Skin of body (tissue), 2 donors: ENCODE data around the gene TAOK1. TPM values are rescaled to one million over a fixed set of nuclear protein-coding genes. Genes with fewer than 3 reads are reported as not detected.
"Not testable (repeated sequence)": the region's sequence is repeated elsewhere in the genome, so short reads cannot be mapped to it uniquely, and the experiment has no call there.

Experiments used
- DNase-seq: peaks from one replicate; lab custom pipeline; 2025; lab: John Stamatoyannopoulos, UW
- total RNA-seq: library from RNA; depleted of rRNA; stranded (reverse); fragments of >200 nt; gene quantifications from one replicate; pipeline ENCODE4 v1.2.3, GENCODE V29; 2014

TAOK1 gene
- total RNA-seq, 1 donor from 2014 or later: 57.8 TPM

DNA sequence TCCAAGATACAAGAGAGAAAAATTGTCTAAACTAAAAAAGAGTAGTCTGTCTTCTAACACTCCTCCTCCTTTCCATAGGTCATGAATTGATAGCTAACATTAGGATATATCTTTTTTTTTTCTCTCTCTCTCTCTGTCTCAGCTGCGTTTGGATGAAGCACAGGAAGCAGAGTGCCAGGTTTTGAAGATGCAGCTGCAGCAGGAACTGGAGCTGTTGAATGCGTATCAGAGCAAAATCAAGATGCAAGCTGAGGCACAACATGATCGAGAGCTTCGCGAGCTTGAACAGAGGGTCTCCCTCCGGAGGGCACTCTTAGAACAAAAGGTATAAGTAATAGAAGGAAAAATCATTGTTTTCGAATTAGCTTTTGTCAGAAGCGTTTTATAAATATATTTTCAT lies 143.8 kb downstream of the TAOK1 start:
- no peak for DNase-seq

GRCh38 chr17:29544066-29544465 lies 153.9 kb downstream of the TAOK1 start:
- no peak for DNase-seq

- DNase-seq: no peak
Observed at GRCh38 chr17:29546085-29546484, 155.9 kb downstream of the TAOK1 start.

- no peak for DNase-seq
Observed at GRCh38 chr17:29546830-29547229, 156.7 kb downstream of the TAOK1 start.

- no peak for DNase-seq
Observed at GRCh38 chr17:29549177-29549923, 159.2 kb downstream of the TAOK1 start.

DNA sequence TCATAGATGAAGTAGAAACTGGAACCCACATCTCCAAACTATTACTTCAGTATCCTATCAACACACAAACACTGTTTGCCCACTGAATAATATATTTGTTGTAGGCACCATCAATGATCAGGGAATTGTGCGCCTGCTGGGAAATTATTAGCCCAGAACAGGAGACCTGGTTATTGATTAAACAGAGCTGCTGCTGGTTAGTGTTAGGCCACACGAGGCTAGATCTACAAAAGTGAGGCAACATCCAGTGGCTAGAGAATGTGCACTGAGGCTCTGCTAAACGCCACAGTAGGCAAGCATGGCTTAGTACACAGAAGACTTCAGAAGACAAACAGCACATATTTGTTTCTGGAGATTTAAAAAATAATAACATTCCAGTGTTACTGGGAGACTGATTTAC lies 165.7 kb downstream of the TAOK1 start:
- no peak for DNase-seq

DNA sequence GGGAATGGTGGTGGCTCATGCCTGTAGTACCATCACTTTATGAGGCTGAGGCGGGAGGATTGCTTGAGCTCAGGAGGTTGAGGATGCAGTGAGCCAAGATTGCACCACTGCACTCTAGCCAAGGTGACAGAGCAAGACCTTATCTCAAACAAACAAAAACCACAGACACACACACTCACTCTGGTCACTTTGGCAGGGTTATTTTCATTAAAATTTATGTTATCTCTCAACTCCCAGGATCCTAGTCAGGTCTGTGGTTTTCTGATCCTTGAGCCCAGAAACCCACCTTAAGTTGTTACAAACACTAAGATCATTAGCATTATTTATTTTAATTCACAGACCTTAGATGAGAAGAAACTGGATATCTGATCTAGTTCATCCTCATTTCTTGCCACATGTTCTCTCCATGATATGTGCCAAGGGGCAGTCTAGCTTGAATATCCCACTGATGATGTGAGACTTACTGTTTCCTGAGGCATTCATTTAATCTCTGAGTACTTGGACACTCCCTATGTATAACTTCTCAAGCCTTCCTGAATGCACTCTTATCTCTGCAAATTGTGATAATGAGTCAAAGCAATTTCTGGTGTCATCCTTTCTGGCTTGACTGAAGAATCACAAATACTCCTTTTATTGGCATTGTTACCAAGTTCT lies 167.0 kb downstream of the TAOK1 start:
- DNase-seq: no peak

- DNase-seq: no peak
Observed at GRCh38 chr17:29557739-29558116, 167.6 kb downstream of the TAOK1 start.

- not testable (repeated sequence) for DNase-seq
Observed at GRCh38 chr17:29558139-29558538, 168.0 kb downstream of the TAOK1 start.

DNA sequence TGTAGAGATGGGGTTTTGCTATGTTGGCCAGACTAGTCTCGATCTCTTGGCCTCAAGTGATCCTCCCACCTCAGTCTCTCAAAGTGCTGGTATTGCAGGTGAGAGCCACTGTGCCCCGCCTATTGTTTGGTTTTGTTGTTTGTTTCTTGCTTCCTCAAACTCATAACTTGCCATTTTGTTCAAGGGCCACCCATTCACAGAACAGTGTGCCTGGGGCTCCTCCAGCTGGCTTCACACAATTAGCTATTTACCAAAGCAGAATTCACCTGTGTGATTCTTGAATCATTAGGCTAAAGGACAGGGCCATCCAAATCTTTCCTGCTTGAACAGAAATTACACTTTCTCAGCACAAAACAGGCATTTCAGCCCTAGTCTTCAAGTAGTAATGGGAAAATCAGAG lies 169.5 kb downstream of the TAOK1 start:
- no peak for DNase-seq

DNA sequence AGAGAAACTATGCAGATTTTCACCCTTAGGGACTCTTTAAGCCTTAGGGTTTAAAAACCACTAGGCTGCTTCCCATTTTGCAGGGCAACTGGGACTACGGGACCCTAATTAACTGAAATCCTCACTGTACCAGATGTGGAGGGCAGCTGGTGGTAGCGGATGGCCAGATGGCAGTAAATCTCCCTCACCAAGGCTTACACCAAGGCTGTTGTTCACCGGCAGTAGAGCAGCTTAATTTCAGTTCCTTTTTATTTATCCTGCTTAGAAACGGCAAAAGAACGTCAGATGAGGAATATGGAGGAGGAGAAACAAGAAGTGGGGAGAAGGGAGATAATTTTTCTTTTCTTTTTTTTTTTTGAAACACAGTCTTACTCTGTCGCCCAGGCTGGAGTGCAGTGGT lies 170.2 kb downstream of the TAOK1 start:
- DNase-seq: no peak

DNA sequence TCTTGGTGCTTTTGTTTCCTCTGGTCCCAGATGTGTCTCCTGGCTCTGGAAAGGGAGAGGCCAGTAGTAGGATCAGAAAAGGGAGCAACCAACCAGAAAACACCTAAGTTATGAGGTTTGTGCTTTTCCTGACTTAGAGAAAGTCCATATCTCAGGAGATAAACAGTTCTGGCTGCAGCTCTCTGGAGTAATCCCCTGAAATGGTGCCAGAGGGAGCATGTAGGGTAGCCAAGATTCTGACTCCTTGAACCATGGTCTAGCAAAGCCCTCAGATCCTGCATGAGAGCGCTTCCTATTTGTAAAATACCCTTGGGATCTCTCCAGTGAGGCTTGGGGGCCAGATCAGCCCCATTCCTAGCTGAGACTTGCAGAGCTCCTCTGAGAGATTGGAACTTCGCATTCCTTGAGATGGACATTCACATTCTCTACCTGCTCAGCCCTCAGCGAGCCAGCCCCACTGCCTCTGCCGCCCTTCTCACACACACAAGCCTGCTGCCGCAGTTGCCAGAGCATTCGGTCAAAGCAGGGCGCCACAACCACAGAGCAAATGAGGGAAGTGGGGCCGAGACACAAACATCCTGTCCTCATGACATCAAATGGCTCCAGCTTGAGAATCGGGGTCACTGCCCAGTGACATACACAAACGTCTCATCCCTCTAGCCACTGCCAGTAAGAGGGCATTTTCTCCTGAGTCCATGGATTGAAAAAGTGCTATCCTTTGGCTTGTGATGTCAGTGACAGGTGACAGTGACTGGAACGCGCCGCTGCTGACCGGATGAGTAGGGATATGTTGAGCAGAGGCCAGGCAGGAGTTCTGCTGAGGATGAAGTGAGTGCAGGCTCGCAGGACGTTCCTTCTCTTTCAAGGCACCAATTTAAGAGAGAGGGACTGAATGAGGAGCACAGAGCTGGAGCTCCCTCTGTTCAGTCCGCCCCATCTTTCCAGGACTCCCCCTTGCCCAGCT lies 171.7 kb downstream of the TAOK1 start:
- no peak for DNase-seq

DNA sequence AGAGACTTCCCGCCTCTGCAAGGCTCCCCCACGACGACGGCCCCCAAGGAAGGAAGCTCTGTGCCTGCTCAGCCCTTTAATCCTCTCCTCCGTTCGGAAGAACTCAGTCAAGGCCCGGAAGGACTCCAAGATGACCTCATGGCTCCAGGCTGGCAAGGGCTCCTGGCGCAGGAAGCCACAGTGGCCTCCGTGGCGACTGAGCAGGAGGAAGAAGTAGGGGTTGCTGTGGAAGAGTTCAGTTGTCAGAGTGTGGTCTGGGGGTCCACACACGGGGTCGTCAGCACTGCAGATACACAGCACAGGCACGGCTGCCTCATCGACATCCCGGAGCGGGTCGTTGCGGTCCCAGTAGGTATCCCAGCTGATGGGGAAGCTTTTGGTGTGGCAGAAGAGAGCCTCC lies 172.5 kb downstream of the TAOK1 start:
- no peak for DNase-seq

DNA sequence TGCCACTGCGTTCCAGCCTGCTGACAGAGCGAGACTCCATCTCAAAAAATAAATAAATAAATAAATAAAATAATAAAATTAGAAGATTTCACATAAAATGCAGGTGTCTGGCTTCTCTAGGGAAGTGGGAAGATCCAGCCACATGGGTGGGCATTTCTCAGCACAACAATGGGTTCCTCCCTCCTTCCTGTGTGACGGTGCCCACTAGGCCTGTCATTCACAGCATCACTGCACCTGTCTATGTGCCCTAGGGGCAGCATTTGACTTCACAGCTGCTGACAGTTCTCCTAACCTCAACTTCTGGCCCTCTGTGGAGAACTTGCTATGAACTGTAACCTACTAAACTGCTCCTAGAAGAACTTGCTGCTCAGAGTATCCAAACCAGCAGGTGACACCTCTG lies 173.7 kb downstream of the TAOK1 start:
- DNase-seq: no peak

DNA sequence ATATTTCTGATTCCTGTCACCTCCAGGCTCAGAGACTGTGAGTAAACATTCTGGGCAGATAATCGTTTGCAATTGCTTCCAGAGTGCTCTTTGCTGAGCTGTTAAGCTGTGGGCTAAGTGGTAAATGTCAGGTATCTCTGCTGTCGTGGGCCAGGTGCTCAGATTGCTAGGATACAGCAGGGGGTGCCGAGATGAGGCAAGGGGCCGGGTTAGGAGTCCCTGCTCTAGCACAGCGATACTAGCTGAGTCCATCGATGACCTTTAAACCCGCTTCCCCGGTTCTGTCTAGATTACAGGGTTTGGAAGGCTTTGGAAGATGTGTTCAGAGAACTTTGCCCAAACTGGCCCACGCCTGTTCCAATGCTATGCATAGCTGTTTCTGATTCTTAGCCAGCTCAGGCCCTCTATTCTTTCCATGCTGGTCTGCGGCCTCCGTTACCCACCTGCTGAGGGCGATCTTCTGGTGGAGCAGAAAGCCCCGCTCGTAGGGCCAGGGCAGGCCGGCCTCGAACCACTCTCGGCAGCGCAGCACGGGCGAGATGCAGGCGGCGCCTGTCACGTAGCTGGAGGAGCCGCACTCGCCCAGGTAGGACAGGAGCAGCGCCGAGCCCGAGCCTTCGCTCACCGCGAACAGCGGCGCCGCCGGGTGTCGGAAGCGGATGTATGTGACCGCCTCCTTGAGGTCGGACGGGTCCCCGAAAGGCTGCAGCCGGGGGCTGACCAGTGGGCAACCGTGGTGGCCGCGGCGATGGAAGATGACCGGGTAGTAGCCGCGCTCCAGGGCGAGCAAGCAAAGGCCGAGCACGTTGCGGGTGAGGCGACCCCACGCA lies 175.7 kb downstream of the TAOK1 start:
- no peak for DNase-seq

DNA sequence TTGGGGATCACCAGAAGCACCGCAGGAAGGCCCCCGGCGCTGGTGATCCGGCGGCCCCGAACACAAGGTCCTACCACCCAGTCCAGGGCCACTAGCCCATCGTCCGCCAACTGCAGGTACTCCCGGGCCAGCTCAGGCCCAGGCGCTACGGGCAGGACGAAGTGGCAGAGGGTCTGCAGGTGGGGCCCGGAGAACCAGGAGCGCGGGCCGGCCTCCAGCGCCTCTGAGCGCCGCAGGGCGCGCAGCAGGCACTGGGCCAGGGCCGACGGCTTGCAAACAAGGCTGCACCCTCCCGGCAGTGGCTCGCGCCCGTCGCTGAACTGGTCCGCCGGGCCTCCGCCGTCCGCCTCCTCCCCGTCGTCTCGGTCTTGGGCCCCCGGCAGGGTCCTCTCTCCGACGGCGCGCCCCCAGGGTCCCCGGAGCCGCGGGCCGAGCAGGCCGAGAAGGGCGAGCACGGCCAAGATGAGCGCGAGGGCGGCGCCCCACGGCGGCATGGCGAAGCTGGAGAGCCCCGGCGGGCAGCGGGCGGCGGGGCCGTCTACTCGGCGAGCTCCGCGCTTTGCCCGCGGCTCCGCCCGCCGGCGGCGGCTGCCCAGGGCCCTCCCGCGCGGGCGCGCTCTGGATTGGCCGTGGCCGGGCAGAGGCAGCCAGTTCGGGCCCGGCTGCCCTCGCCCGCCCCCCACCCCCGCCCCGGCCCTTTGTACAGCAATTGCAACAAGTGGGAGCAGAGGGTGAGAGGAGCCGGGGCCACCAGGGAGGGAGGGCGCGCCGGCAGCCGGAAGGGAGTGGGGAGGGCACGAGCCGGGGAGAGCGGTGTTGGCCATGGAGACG lies 176.5 kb downstream of the TAOK1 start, which contains the start of gene ABHD15:
Gene ABHD15 (minus strand): TSS at position 565 of the 831 bp plus-strand sequence. CDS start 71 bp downstream, at position 494.
- no peak for DNase-seq

- DNase-seq: no peak
Observed at GRCh38 chr17:29567304-29567553, 177.1 kb downstream of the TAOK1 start.

- no peak for DNase-seq
Observed at GRCh38 chr17:29567554-29568330, 177.6 kb downstream of the TAOK1 start.
